ENCODE data around the gene RALGAPA2. TPM values are rescaled to one million over a fixed set of nuclear protein-coding genes. Genes with fewer than 3 reads are reported as not detected.

RALGAPA2 gene
- total and polyA plus RNA-seq, 2 experiments from 2014 or later, result 13.1 to 43.4 TPM

- TF ChIP-seq REST (IDR thresholded peaks at IDR 0.05; ENCODE audit: unreplicated experiment), result no peak
- TF ChIP-seq EZH2phosphoT487 (IDR thresholded peaks at IDR 0.05; ENCODE audit: unreplicated experiment), result no peak
- no peak for TF ChIP-seq CREB1 (CRISPR knock-in tag; IDR thresholded peaks at IDR 0.05; ENCODE audit: low read depth)
- TF ChIP-seq, protein P1, sequence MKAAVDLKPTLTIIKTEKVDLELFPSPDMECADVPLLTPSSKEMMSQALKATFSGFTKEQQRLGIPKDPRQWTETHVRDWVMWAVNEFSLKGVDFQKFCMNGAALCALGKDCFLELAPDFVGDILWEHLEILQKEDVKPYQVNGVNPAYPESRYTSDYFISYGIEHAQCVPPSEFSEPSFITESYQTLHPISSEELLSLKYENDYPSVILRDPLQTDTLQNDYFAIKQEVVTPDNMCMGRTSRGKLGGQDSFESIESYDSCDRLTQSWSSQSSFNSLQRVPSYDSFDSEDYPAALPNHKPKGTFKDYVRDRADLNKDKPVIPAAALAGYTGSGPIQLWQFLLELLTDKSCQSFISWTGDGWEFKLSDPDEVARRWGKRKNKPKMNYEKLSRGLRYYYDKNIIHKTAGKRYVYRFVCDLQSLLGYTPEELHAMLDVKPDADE (IDR thresholded peaks at IDR 0.05), result no peak
- no peak for TF ChIP-seq ZNF114 (CRISPR knock-in tag; IDR thresholded peaks at IDR 0.05)
Measured at GRCh38 chr20:20414640-20415220, 297.7 kb downstream of the RALGAPA2 start (continued).

DNA sequence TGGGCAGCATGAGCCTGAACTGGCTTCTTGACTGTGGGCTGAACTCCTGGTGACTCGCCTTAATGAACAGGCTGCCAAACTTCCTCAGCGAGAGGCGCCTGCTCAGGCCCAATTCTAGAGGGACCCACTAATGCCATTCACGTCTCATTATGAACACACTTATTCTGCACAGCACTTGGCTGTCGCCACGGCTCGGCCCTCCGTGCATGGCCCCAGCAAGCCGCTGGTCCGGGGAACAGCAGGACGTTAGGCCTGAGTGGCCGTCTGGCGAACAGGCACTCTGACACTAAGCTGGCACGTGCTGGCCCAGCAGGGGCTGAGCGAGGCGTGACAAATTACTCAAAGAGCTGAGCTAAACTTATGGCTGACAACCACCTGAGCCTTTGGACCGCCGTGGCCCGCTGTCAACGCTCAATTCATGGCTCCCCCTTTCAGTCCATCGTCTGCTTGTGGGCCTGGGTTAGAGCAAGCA lies 298.6 kb downstream of the RALGAPA2 start:
- Histone ChIP-seq H2AFZ (no peak overlapping the region), H3K36me3 (ENCODE audit: insufficient read depth) (no peaks in the 10 kb centered on the region), H3K27ac (ENCODE audit: low read depth) (no peak overlapping the region), H3F3A (replicated peaks; ENCODE audit: low read depth) (no peaks in the 10 kb centered on the region; the same call in 1 of the 2 replicates), H3K9me2 (ENCODE audit: insufficient read depth) (no peaks in the 10 kb centered on the region), H3K4me2 (no peak overlapping the region), H3K27me3 (ENCODE audit: insufficient read depth) (no peaks in the 10 kb centered on the region), H3K4me3 (no peak overlapping the region), H3K79me2 (replicated peaks; ENCODE audit: insufficient read depth) (no peaks in the 10 kb centered on the region), H3K4me1 (ENCODE audit: insufficient read depth) (peaks cover 32% of the 10 kb centered on the region), H4K20me1 (replicated peaks; ENCODE audit: insufficient read depth) (no peaks in the 10 kb centered on the region)
- Mint-ChIP-seq H3K27ac (no peak overlapping the region), H3K9me3 (no peaks in the 10 kb centered on the region), H3K27me3 (ENCODE audit: insufficient read depth, low read depth, poor library complexity) (no peaks in the 10 kb centered on the region), H3K4me3 (no peak overlapping the region), H3K4me1 (peaks cover 52% of the 10 kb centered on the region), H3K36me3 (ENCODE audit: low read depth) (no peaks in the 10 kb centered on the region)
- DNase-seq (ENCODE audit: low spot score) (no peak), ATAC-seq (no peak)
- TF ChIP-seq EZH2 (IDR thresholded peaks at IDR 0.05; ENCODE audit: low read depth, unreplicated experiment), result no peak
- no peak for TF ChIP-seq ZNF462 (CRISPR knock-in tag; IDR thresholded peaks at IDR 0.05)
- no peak for TF ChIP-seq REST (IDR thresholded peaks at IDR 0.05; ENCODE audit: unreplicated experiment)
- no peak for TF ChIP-seq CREB1 (CRISPR knock-in tag; IDR thresholded peaks at IDR 0.05; ENCODE audit: low read depth)
